ENCODE data around the gene WDFY4.

WDFY4 gene

DNA sequence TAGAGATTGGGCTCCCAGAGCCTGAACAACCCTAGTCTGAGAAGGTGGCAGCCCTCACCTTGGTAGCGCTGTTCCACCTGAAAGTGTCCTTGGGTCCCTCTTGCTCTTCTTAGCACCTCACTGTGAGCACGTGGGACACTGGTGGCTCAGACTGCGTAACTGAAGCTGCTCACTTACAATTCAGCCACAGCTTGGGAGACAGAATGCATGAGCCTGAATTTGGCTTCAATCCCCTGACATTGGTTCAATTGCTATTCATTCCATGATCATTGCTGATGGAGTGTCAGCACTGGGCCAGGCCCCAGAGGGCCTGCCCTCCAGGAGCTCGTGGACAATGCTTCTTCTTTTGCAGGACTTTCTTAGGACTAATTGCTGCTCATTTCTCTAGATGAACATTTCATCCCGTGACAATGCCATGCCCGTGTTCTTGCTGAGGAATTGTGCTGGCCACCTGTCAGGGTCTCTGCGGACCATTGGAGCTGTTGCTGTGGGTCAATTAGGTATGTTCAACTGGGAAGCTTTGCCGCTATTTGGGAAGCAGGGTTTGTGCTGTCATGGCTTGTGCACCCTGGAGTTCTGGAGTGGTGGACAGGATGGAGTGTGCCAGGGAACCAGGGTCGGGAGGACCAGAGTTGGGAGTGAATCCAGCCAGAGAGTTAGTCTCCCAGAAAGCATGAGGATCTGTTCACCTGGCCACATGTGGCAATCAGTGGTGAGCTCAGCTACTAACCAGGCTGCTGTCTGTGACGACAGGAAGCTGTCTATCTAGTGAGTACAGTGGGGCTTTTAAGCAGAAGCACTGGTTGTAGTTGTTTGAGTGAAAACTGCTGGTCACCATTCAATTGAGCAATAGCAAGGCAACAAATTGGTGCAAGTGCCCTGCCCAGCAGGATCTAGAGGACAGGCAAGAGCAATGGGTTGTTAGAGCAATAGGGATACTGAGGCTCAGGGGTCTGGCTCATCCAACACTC is 105.1 kb downstream of the WDFY4 start:
- TF ChIP-seq, protein P1, sequence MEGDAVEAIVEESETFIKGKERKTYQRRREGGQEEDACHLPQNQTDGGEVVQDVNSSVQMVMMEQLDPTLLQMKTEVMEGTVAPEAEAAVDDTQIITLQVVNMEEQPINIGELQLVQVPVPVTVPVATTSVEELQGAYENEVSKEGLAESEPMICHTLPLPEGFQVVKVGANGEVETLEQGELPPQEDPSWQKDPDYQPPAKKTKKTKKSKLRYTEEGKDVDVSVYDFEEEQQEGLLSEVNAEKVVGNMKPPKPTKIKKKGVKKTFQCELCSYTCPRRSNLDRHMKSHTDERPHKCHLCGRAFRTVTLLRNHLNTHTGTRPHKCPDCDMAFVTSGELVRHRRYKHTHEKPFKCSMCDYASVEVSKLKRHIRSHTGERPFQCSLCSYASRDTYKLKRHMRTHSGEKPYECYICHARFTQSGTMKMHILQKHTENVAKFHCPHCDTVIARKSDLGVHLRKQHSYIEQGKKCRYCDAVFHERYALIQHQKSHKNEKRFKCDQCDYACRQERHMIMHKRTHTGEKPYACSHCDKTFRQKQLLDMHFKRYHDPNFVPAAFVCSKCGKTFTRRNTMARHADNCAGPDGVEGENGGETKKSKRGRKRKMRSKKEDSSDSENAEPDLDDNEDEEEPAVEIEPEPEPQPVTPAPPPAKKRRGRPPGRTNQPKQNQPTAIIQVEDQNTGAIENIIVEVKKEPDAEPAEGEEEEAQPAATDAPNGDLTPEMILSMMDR (IDR thresholded peaks at IDR 0.05; ENCODE audit: low read depth, low read length) = no peak
- Histone ChIP-seq H3K9me3 (ENCODE audit: severe bottlenecking) (no peaks in the 10 kb centered on the region), H3K27ac (no peak overlapping the region), H3K36me3 (no peaks in the 10 kb centered on the region), H3K4me3 (ENCODE audit: low read depth, low read length) (no peak overlapping the region), H3K27me3 (ENCODE audit: insufficient read depth, low read depth, severe bottlenecking) (peaks cover 24% of the 10 kb centered on the region)
- DNase-seq = no peak

DNA sequence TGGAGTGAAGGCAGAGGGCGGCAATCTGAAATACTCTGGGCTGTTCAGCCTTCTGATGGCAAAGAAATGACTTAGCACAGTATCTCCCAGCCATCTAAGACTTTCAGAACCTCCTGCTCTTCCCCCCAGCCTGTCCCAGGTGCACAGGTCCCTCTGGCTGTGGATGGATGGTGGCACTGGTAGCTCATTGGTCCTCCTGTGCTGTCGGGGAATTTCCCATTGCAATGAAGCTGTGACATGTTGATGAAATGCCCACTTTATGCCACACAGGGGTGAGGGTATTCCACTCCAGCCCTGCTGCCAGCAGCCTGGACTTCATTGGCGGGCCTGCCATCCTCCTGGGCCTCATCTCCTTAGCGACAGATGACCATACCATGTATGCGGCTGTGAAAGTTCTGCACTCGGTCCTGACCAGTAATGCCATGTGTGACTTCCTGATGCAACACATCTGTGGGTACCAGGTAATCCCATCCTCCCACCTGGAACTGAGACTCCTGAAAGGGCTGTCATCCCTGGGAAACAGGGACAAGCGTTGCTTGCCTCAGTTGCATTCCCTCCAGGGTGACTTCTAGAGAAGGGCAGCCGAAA is 105.9 kb downstream of the WDFY4 start:
- no peak overlapping the region for H3K27ac ChIP-seq
- TF ChIP-seq, protein P1 (IDR thresholded peaks at IDR 0.05; ENCODE audit: low read depth, low read length) = no peak
- DNase-seq = no peak
- no peaks in the 10 kb centered on the region for H3K36me3 ChIP-seq
- H3K27me3 ChIP-seq (ENCODE audit: insufficient read depth, low read depth, severe bottlenecking) = peaks cover 24% of the 10 kb centered on the region
- no peak overlapping the region for H3K4me3 ChIP-seq (ENCODE audit: low read depth, low read length)
- no peaks in the 10 kb centered on the region for H3K9me3 ChIP-seq (ENCODE audit: severe bottlenecking)

- no peaks in the 10 kb centered on the region for H3K36me3 ChIP-seq
- H3K27me3 ChIP-seq (ENCODE audit: insufficient read depth, low read depth, severe bottlenecking) = peaks cover 24% of the 10 kb centered on the region
- no peak overlapping the region for H3K4me3 ChIP-seq (ENCODE audit: low read depth, low read length)
- H3K27ac ChIP-seq = no peak overlapping the region
- TF ChIP-seq, protein P1 (IDR thresholded peaks at IDR 0.05; ENCODE audit: low read depth, low read length) = no peak
- H3K9me3 ChIP-seq (ENCODE audit: severe bottlenecking) = no peaks in the 10 kb centered on the region
- DNase-seq = no peak
Observed at GRCh38 chr10:48791267-48791928, 106.7 kb downstream of the WDFY4 start.

- H3K27ac ChIP-seq = no peak overlapping the region
- H3K27me3 ChIP-seq (ENCODE audit: insufficient read depth, low read depth, severe bottlenecking) = peaks cover 24% of the 10 kb centered on the region
- no peaks in the 10 kb centered on the region for H3K36me3 ChIP-seq
- TF ChIP-seq, protein P1 (IDR thresholded peaks at IDR 0.05; ENCODE audit: low read depth, low read length) = no peak
- no peaks in the 10 kb centered on the region for H3K9me3 ChIP-seq (ENCODE audit: severe bottlenecking)
- DNase-seq = no peak
- H3K4me3 ChIP-seq (ENCODE audit: low read depth, low read length) = no peak overlapping the region
Observed at GRCh38 chr10:48792121-48792520, 107.4 kb downstream of the WDFY4 start.

GRCh38 chr10:48792687-48793096 is 108.0 kb downstream of the WDFY4 start:
- TF ChIP-seq, protein P1 (IDR thresholded peaks at IDR 0.05; ENCODE audit: low read depth, low read length) = no peak
- H3K4me3 ChIP-seq (ENCODE audit: low read depth, low read length) = no peak overlapping the region
- H3K27ac ChIP-seq = no peak overlapping the region
- peaks cover 24% of the 10 kb centered on the region for H3K27me3 ChIP-seq (ENCODE audit: insufficient read depth, low read depth, severe bottlenecking)
- no peaks in the 10 kb centered on the region for H3K9me3 ChIP-seq (ENCODE audit: severe bottlenecking)
- no peaks in the 10 kb centered on the region for H3K36me3 ChIP-seq
- DNase-seq = no peak
